Progenitor cell of endocrine pancreas (in vitro differentiated cells): ENCODE data around the gene SYT12. TPM values are rescaled to one million over a fixed set of nuclear protein-coding genes. Genes with fewer than 3 reads are reported as not detected.
A peak's percentile ranks its signal among the peaks of the same experiment; 100 is the strongest.

Source experiments
- DNase-seq: peaks from one replicate; pipeline ENCODE4 v3.0.0; 2021; ENCODE audit warnings: low spot score; ENCODE audit not compliant: unreplicated experiment
- H3K27ac Mint-ChIP-seq: 2 replicates; pipeline ENCODE4 v1.8.0; 2021; ENCODE audit warnings: mild to moderate bottlenecking, moderate library complexity, mixed read lengths
- H3K27me3 Mint-ChIP-seq: 2 replicates; pipeline ENCODE4 v1.8.0; 2021; ENCODE audit warnings: mixed read lengths
- H3K36me3 Mint-ChIP-seq: 2 replicates; pipeline ENCODE4 v1.8.0; 2022; ENCODE audit warnings: mixed read lengths; ENCODE audit not compliant: insufficient read depth
- H3K4me1 Mint-ChIP-seq: 2 replicates; pipeline ENCODE4 v1.8.0; 2021; ENCODE audit warnings: low read depth, mixed read lengths
- H3K4me3 Mint-ChIP-seq: 2 replicates; pipeline ENCODE4 v1.8.0; 2021; ENCODE audit warnings: low read depth, mild to moderate bottlenecking, moderate library complexity, mixed read lengths
- H3K9me3 Mint-ChIP-seq: 2 replicates; pipeline ENCODE4 v1.8.0; 2021; ENCODE audit warnings: low read depth, mixed read lengths
- CTCF ChIP-seq: fragments of 200-600 bp; sonication (generic); IDR thresholded peaks from one replicate; pipeline ENCODE4 v1.5.0; 2021; ENCODE audit warnings: antibody characterized with exemption, mild to moderate bottlenecking; ENCODE audit not compliant: unreplicated experiment
- total RNA-seq: library from RNA; stranded (reverse); gene quantifications from 2 replicates; pipeline ENCODE4 v1.2.1, GENCODE V29; 2021

Gene SYT12
- total RNA-seq, 1 donor from 2014 or later: 0.22 TPM

DNA sequence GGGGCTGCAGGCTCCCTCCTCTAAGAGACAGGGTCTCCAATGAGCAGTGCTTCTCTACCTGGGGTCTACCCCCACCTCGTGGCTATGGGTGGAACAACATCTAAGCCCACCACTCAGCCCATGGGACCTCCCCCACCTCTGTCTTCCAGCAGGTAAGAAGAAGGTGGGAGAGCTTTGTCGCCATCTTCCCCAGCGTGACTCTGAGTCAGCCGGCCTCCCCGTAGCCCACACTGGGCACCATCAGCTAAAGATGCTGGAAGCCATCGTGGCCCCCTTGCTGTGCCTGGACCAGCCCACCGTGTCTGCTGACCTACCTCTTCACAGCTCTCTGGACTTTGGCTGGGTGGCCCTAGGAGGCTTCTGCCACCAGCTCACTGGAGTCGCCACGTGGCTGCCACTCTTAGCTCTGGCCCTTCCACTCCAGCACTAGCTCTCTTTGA lies 46.9 kb upstream of the SYT12 start:
- TF ChIP-seq CTCF: peak; percentile 73
- Mint-ChIP-seq H3K27ac (no peak overlapping the region), H3K36me3 (no peaks in the 10 kb centered on the region), H3K4me3 (no peak overlapping the region), H3K4me1 (no peaks in the 10 kb centered on the region), H3K9me3 (no peaks in the 10 kb centered on the region), H3K27me3 (no peaks in the 10 kb centered on the region)
- DNase-seq: peak; percentile 62

GRCh38 chr11:66976925-66977324 lies 46.0 kb upstream of the SYT12 start:
- Mint-ChIP-seq H3K36me3 (no peaks in the 10 kb centered on the region), H3K9me3 (no peaks in the 10 kb centered on the region), H3K4me1 (no peaks in the 10 kb centered on the region), H3K4me3 (no peak overlapping the region), H3K27me3 (no peaks in the 10 kb centered on the region), H3K27ac (no peak overlapping the region)
- no peak for TF ChIP-seq CTCF
- no peak for DNase-seq

DNA sequence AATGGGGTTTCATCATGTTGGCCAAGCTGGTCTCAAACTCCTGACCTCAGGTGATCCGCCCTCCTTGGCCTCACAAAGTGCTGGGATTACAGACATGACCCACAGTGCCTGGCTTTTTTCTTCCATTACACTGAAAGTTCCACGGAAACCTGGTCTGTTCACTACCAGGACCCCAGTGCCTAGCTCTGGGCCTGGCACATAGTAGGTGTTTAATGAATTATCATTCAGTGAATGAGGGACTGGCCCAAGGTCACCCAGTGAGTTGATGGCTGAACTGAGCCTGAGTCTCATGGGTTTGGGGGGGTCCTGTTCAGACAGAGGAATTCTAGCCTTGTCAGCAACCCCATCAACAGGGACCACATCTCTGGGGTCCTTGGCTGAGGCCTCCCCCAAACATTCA lies 44.7 kb upstream of the SYT12 start:
- DNase-seq: no peak
- H3K4me3 Mint-ChIP-seq: no peak overlapping the region

GRCh38 chr11:66978717-66979116 lies 44.2 kb upstream of the SYT12 start:
- no peak for DNase-seq
- Mint-ChIP-seq H3K27me3 (peaks cover 4% of the 10 kb centered on the region), H3K4me3 (no peak overlapping the region), H3K4me1 (no peaks in the 10 kb centered on the region), H3K9me3 (no peaks in the 10 kb centered on the region), H3K36me3 (no peaks in the 10 kb centered on the region), H3K27ac (no peak overlapping the region)
- TF ChIP-seq CTCF: no peak

More for the DNA sequence above, 44.7 kb upstream of the SYT12 start:
- no peak for TF ChIP-seq CTCF
- Mint-ChIP-seq H3K4me1 (no peaks in the 10 kb centered on the region), H3K36me3 (no peaks in the 10 kb centered on the region), H3K27me3 (peaks cover 4% of the 10 kb centered on the region), H3K27ac (no peak overlapping the region), H3K9me3 (no peaks in the 10 kb centered on the region)

- no peaks in the 10 kb centered on the region for H3K36me3 Mint-ChIP-seq
- H3K27ac Mint-ChIP-seq: no peak overlapping the region
- no peaks in the 10 kb centered on the region for H3K9me3 Mint-ChIP-seq
- peaks cover 4% of the 10 kb centered on the region for H3K27me3 Mint-ChIP-seq
- DNase-seq: no peak
- no peaks in the 10 kb centered on the region for H3K4me1 Mint-ChIP-seq
- TF ChIP-seq CTCF: no peak
- H3K4me3 Mint-ChIP-seq: no peak overlapping the region
Observed at GRCh38 chr11:66979336-66979980, 43.5 kb upstream of the SYT12 start.
